CD4-positive, alpha-beta T cell treated with Interleukin-17A for 4 hours (primary cell): ENCODE results near the gene WDR37.
"Not testable (repeated sequence)": the region's sequence is repeated elsewhere in the genome, so short reads cannot be mapped to it uniquely, and the experiment has no call there.

Experiments used
- DNase-seq: peaks from one replicate; pipeline ENCODE4 v3.0.0-alpha.2; 2020; ENCODE audit warnings: mixed read lengths

The WDR37 gene

GRCh38 chr10:1056326-1057105 lies at the start of gene WDR37:
WDR37 (plus strand) TSS chr10:1056385; CDS start chr10:1072156, 15,771 bp downstream.
- peak; percentile 92 for DNase-seq

GRCh38 chr10:1006573-1006972 lies 49.6 kb upstream of the WDR37 start:
- DNase-seq: no peak

- DNase-seq: no peak
Observed at GRCh38 chr10:1007583-1007982, 48.6 kb upstream of the WDR37 start.

GRCh38 chr10:1009071-1009494 lies 47.1 kb upstream of the WDR37 start:
- no peak for DNase-seq

- not testable (repeated sequence) for DNase-seq
Observed at GRCh38 chr10:1009947-1010346, 46.2 kb upstream of the WDR37 start.

- DNase-seq: no peak
Observed at GRCh38 chr10:1010703-1011102, 45.5 kb upstream of the WDR37 start.

GRCh38 chr10:1011696-1012095 lies 44.5 kb upstream of the WDR37 start:
- DNase-seq: no peak

GRCh38 chr10:1015688-1016087 lies 40.5 kb upstream of the WDR37 start:
- DNase-seq: no peak

GRCh38 chr10:1019362-1019761 lies 36.8 kb upstream of the WDR37 start:
- DNase-seq: no peak

- no peak for DNase-seq
Observed at GRCh38 chr10:1020460-1020859, 35.7 kb upstream of the WDR37 start.

GRCh38 chr10:1020958-1021357 lies 35.2 kb upstream of the WDR37 start:
- no peak for DNase-seq

- no peak for DNase-seq
Observed at GRCh38 chr10:1022413-1022812, 33.8 kb upstream of the WDR37 start.

- no peak for DNase-seq
Observed at GRCh38 chr10:1024103-1024502, 32.1 kb upstream of the WDR37 start.

GRCh38 chr10:1025683-1026082 lies 30.5 kb upstream of the WDR37 start, which contains the start of gene IDI2:
IDI2 (minus strand) TSS chr10:1025859; CDS start chr10:1024723, 1,136 bp downstream.
- no peak for DNase-seq

GRCh38 chr10:1026578-1026977 lies 29.6 kb upstream of the WDR37 start:
- no peak for DNase-seq

- no peak for DNase-seq
Observed at GRCh38 chr10:1029838-1030237, 26.3 kb upstream of the WDR37 start.

GRCh38 chr10:1033601-1034000 lies 22.6 kb upstream of the WDR37 start:
- no peak for DNase-seq

GRCh38 chr10:1034758-1035157 lies 21.4 kb upstream of the WDR37 start:
- no peak for DNase-seq

- DNase-seq: no peak
Observed at GRCh38 chr10:1035201-1035600, 21.0 kb upstream of the WDR37 start.

GRCh38 chr10:1036341-1036791 lies 19.8 kb upstream of the WDR37 start:
- no peak for DNase-seq

- no peak for DNase-seq
Observed at GRCh38 chr10:1037098-1037497, 19.1 kb upstream of the WDR37 start.

- DNase-seq: not testable (repeated sequence)
Observed at GRCh38 chr10:1038769-1039168, 17.4 kb upstream of the WDR37 start.

- no peak for DNase-seq
Observed at GRCh38 chr10:1040133-1040532, 16.1 kb upstream of the WDR37 start.

- DNase-seq: no peak
Observed at GRCh38 chr10:1041514-1041913, 14.7 kb upstream of the WDR37 start.

GRCh38 chr10:1043532-1043995 lies 12.6 kb upstream of the WDR37 start:
- DNase-seq: peak; percentile 24
